HG03280 (cell line): ENCODE data around the gene PPP1CA.

Experiments
- ATAC-seq: cut with Tn5 transposase; IDR thresholded peaks from one replicate; pipeline ENCODE4 v1.9.1; 2021; ENCODE audit warnings: mild to moderate bottlenecking, moderate library complexity; ENCODE audit not compliant: unreplicated experiment

PPP1CA gene

DNA sequence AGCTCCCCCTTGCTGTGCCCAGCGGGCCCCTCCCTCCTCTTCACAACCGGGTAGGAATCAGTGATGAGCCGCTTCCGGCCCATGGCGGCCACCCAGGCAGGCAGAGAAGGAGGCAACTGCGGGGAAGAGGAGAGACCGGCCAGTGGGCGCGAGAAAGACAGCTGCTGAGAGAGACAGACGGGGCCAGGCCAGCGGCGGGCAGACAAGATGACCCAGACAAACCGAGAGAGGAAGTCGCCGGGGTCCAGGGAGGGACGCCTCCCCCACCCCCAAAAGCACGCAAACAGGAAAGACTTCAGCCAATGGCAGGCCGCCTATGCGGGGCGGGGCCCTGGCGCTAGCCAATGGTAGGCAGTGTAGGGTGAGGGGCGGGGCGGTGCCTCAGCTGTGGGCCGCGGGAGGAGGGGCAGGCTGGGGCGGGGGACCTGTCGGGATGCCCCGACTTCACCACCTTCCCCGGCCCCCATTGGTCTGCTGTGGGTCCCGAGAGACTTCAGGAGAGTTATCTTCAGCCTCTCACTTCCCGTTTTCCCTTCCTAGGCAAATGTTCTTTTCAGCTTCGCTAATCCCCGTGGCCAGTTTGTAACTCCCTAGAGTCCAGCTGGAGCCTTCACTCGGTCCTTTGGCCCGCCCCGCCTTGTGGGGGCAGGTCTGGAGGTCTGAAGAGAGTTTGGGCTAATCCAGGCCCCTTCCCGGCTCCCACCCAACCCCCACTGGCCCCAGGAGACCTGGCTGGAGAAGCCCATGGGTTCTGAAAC, 48.2 kb downstream of the PPP1CA start, which contains the start of gene POLD4:
Gene POLD4, minus strand, starts transcription at position 230 of the 758 bp plus-strand sequence. Its CDS starts 147 bp downstream, at position 83.
- peak; percentile 76 for ATAC-seq

DNA sequence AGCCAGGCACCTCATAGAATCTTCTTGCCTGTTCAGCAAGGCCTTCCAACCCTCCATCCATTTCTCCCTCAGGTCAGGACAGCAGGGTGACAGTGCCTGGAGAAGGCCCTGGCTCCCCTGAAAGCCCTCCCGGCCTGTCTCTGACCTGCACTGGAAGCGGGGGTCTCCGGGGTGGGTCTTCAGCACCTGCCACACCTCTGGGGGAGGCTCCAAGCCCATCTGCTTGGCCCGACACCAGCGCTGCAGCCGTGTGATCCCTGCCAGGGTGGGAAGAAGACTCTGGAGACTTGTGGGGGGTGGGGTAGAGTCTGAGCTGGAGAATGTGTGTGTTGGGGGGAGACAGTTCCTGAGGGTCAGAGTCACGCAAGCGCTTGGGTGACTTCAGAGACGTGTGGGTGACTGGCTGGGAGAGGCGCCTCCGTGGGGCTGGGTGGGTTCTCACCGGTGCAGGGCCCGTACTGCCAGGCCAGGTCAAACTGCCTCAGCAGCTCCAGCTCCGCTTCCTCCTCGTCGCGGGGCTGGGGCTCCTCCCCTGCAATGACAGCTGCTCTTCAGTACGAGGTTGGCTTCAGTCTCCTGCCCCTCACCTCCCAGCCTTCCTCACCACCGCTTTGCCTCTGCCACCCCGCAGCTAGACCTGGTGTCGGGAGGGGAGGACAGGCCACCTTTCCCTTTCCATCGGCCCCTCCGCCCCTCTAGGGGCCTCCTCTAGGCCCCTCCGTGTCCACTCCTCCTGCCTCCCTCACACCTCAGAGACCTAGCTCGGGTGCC, 48.9 kb downstream of the PPP1CA start:
- peak; percentile 18 for ATAC-seq

DNA sequence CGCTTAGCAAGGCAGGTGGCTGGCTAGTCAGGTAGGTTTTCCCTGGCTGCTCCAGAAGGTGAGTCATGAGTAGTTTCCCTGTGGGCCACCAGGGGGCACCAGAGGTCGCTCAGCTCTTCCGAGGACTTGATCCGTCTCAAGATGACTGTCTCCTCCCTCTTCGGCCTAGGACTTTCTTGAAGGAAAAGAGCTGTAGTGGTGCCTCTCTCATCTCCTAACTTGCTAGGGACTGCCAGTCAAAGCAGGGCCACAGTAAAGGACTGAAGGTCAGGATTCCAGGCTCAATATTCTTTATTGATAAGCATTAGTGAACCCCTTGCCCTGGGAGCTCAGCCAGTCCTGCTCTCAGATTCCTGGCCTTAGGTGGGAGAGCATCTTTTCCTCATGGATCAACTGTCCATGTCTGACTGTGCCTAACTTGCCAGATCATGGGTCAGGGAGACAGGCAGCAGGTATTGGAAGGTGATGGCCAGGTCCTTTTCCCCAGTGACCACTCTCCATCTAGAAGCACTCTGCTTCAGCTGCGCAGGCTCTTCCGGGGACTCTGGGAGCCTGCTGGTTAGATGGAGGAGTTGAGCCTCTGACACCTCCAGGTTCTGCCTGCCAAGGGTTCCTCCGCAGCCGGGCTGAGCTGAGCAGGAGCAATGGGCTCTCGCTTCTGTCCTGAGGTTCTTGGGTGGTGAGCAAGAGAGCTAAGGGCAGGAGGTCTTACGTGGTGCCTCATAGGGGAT, 50.2 kb downstream of the PPP1CA start:
- no peak for ATAC-seq

DNA sequence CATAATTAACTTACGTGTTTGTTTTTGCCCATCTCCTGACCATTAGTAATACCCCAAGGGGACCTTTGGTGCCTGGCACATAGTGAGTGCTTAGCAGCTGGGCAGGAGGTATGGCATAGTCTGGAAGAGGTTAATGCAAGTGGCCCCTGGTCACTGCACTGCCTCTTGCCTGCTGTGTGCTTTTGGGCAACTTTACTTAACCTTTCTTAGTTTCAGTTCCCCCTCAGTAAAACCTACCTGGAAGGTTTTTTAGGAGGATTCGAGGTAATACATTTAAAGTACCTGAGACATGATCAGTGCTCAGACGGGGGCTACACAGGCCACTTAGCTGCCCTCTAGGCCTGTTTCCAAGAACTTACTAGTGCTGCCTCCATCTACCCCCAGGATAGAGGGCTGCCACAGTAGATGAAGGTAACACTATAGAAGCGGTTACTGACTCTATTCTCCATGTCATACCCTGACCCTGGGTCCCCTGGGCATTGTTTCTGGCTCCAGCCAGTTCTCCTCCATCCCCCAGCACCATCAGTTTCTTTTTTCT, 51.7 kb downstream of the PPP1CA start:
- ATAC-seq, result no peak

DNA sequence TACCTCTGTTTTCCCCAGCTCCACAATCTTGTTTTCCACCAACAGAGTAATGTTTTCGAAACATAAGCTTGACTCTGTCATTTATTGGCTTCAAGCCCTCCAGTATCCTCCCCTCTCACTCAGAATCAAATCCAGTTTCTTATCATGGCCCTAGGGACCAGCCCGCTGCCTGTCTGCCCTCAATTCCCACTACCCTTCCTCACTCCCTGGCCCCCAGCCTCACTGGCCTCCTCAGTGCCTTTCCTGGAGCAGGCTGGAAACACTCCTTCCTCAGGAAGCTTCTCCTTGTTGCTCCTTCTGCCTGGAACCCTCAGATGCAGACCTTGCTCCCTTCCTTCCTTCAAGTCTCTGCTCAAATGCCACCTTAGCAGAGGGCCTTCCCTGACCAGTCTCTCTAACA, 52.2 kb downstream of the PPP1CA start:
- ATAC-seq, result no peak

DNA sequence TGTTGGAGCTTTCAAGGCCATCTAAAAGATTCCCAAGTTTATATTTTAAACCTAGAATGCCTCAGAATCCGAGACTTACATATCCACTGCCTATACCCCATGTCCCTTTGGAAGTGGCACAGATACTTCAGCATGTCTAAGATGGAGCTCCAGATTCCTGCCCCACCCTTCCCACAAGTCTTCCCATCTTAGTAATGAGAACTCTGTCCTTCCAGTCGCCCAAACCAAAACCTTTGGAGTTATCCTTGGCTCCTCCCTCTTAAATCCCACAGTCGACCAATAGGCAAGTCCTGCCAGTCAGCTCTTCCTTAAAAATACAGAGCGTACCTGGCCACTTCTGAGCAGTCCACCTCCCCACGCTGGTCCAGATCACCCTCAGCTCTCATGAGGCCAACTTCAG, 52.6 kb downstream of the PPP1CA start:
- ATAC-seq, result no peak
